ENCODE data around the gene FBXW5. TPM values are rescaled to one million over a fixed set of nuclear protein-coding genes. Genes with fewer than 3 reads are reported as not detected.
A peak's percentile ranks its signal among the peaks of the same experiment; 100 is the strongest.

FBXW5 gene
- polyA plus RNA-seq, 4 donors: 96.1 to 262 (median 181) TPM

GRCh38 chr9:136955202-136955942 lies 10.8 kb upstream of the FBXW5 start:
- DNase-seq (no peak), FAIRE-seq (no peak)
- no peak overlapping the region for H3K27ac ChIP-seq (ENCODE audit: low read depth in 1 of 3, low read length in 2 of 3)
- 84 to 86% (median 85%) methylated on average over 14 of the region's 14 CpGs for WGBS, 3 donors
- no peaks in the 10 kb centered on the region for H3K9me3 ChIP-seq (ENCODE audit: control insufficient read depth in 2 of 2, insufficient read depth in 1 of 2, low read depth in 1 of 2, low read length in 1 of 2)
- no peaks in the 10 kb centered on the region for H3K27me3 ChIP-seq (ENCODE audit: control insufficient read depth in 3 of 3, insufficient read depth in 3 of 3, low read length in 3 of 3)
- H3K4me3 ChIP-seq (ENCODE audit: low read depth in 1 of 3, low read length in 3 of 3): no peak overlapping the region
- peaks cover 0 to 22% (median 0%) of the 10 kb centered on the region in 3 donors for H3K4me1 ChIP-seq (ENCODE audit: control insufficient read depth in 3 of 3, insufficient read depth in 2 of 3, low read depth in 1 of 3, low read length in 2 of 3)
- H3K36me3 ChIP-seq (ENCODE audit: control insufficient read depth in 3 of 3, insufficient read depth in 2 of 3, low read depth in 1 of 3, low read length in 3 of 3): peaks cover 0 to 48% (median 0%) of the 10 kb centered on the region in 3 donors

- Histone ChIP-seq H3K27me3 (ENCODE audit: control insufficient read depth in 3 of 3, insufficient read depth in 3 of 3, low read length in 3 of 3) (no peaks in the 10 kb centered on the region), H3K9me3 (ENCODE audit: control insufficient read depth in 2 of 2, insufficient read depth in 1 of 2, low read depth in 1 of 2, low read length in 1 of 2) (no peaks in the 10 kb centered on the region), H3K4me3 (ENCODE audit: low read depth in 1 of 3, low read length in 3 of 3) (no peak overlapping the region), H3K4me1 (ENCODE audit: control insufficient read depth in 3 of 3, insufficient read depth in 2 of 3, low read depth in 1 of 3, low read length in 2 of 3) (peaks cover 0 to 25% (median 0%) of the 10 kb centered on the region in 3 donors), H3K27ac (ENCODE audit: low read depth in 1 of 3, low read length in 2 of 3) (no peak overlapping the region), H3K36me3 (ENCODE audit: control insufficient read depth in 3 of 3, insufficient read depth in 2 of 3, low read depth in 1 of 3, low read length in 3 of 3) (peaks cover 0 to 48% (median 0%) of the 10 kb centered on the region in 3 donors)
- DNase-seq (no peak), FAIRE-seq (no peak)
- 87 to 95% (median 90%) methylated on average over 20 to 25 of the region's 25 CpGs for WGBS, 3 donors
Observed at GRCh38 chr9:136954270-136955083, 9.9 kb upstream of the FBXW5 start.

- Histone ChIP-seq H3K9me3 (ENCODE audit: control insufficient read depth in 2 of 2, insufficient read depth in 1 of 2, low read depth in 1 of 2, low read length in 1 of 2) (no peaks in the 10 kb centered on the region), H3K4me1 (ENCODE audit: control insufficient read depth in 3 of 3, insufficient read depth in 2 of 3, low read depth in 1 of 3, low read length in 2 of 3) (peaks cover 0 to 29% (median 4%) of the 10 kb centered on the region in 3 donors), H3K36me3 (ENCODE audit: control insufficient read depth in 3 of 3, insufficient read depth in 2 of 3, low read depth in 1 of 3, low read length in 3 of 3) (peaks cover 0 to 50% (median 0%) of the 10 kb centered on the region in 3 donors), H3K27ac (ENCODE audit: low read depth in 1 of 3, low read length in 2 of 3) (no peak overlapping the region), H3K27me3 (ENCODE audit: control insufficient read depth in 3 of 3, insufficient read depth in 3 of 3, low read length in 3 of 3) (no peaks in the 10 kb centered on the region), H3K4me3 (ENCODE audit: low read depth in 1 of 3, low read length in 3 of 3) (no peak overlapping the region)
- no peak for FAIRE-seq
- 86 to 90% (median 88%) methylated on average over 18 to 19 of the region's 19 CpGs for WGBS, 3 donors
- no peak for DNase-seq
Observed at GRCh38 chr9:136953771-136954269, 9.3 kb upstream of the FBXW5 start.

GRCh38 chr9:136952876-136953770 lies 8.6 kb upstream of the FBXW5 start:
- no peaks in the 10 kb centered on the region for H3K27me3 ChIP-seq (ENCODE audit: control insufficient read depth in 3 of 3, insufficient read depth in 3 of 3, low read length in 3 of 3)
- H3K36me3 ChIP-seq (ENCODE audit: control insufficient read depth in 3 of 3, insufficient read depth in 2 of 3, low read depth in 1 of 3, low read length in 3 of 3): peaks cover 0 to 50% (median 0%) of the 10 kb centered on the region in 3 donors
- FAIRE-seq (no peak), DNase-seq (no peak)
- no peak overlapping the region for H3K27ac ChIP-seq (ENCODE audit: low read depth in 1 of 3, low read length in 2 of 3)
- H3K9me3 ChIP-seq (ENCODE audit: control insufficient read depth in 2 of 2, insufficient read depth in 1 of 2, low read depth in 1 of 2, low read length in 1 of 2): no peaks in the 10 kb centered on the region
- peaks cover 0 to 35% (median 4%) of the 10 kb centered on the region in 3 donors for H3K4me1 ChIP-seq (ENCODE audit: control insufficient read depth in 3 of 3, insufficient read depth in 2 of 3, low read depth in 1 of 3, low read length in 2 of 3)
- 92 to 93% (median 92%) methylated on average over 40 to 44 of the region's 44 CpGs for WGBS, 3 donors
- H3K4me3 ChIP-seq (ENCODE audit: low read depth in 1 of 3, low read length in 3 of 3): no peak overlapping the region

- H3K27ac ChIP-seq (ENCODE audit: low read depth in 1 of 3, low read length in 2 of 3): peak overlapping the region in 1 of 3 donors; percentile 98
- DNase-seq: no peak
- peaks cover 0 to 52% (median 0%) of the 10 kb centered on the region in 3 donors for H3K36me3 ChIP-seq (ENCODE audit: control insufficient read depth in 3 of 3, insufficient read depth in 2 of 3, low read depth in 1 of 3, low read length in 3 of 3)
- H3K27me3 ChIP-seq (ENCODE audit: control insufficient read depth in 3 of 3, insufficient read depth in 3 of 3, low read length in 3 of 3): no peaks in the 10 kb centered on the region
- no peak overlapping the region for H3K4me3 ChIP-seq (ENCODE audit: low read depth in 1 of 3, low read length in 3 of 3)
- no peaks in the 10 kb centered on the region for H3K9me3 ChIP-seq (ENCODE audit: control insufficient read depth in 2 of 2, insufficient read depth in 1 of 2, low read depth in 1 of 2, low read length in 1 of 2)
- 78 to 90% (median 83%) methylated on average over 14 to 15 of the region's 15 CpGs for WGBS, 3 donors
- H3K4me1 ChIP-seq (ENCODE audit: control insufficient read depth in 3 of 3, insufficient read depth in 2 of 3, low read depth in 1 of 3, low read length in 2 of 3): peaks cover 0 to 43% (median 4%) of the 10 kb centered on the region in 3 donors
- no peak for FAIRE-seq
Observed at GRCh38 chr9:136952321-136952850, 7.8 kb upstream of the FBXW5 start.

GRCh38 chr9:136951541-136952320 lies 7.2 kb upstream of the FBXW5 start, which contains the start of gene LCN12:
TSS of gene LCN12 (plus strand) at chr9:136952273. CDS start at chr9:136952328, 55 bp downstream.
- no peak for FAIRE-seq
- Histone ChIP-seq H3K9me3 (ENCODE audit: control insufficient read depth in 2 of 2, insufficient read depth in 1 of 2, low read depth in 1 of 2, low read length in 1 of 2) (no peaks in the 10 kb centered on the region), H3K4me3 (ENCODE audit: low read depth in 1 of 3, low read length in 3 of 3) (peak within 1 kb of the TSS in 1 of 3 donors; percentile 90), H3K27me3 (ENCODE audit: control insufficient read depth in 3 of 3, insufficient read depth in 3 of 3, low read length in 3 of 3) (no peaks in the 10 kb centered on the region), H3K36me3 (ENCODE audit: control insufficient read depth in 3 of 3, insufficient read depth in 2 of 3, low read depth in 1 of 3, low read length in 3 of 3) (peaks cover 0 to 53% (median 0%) of the 10 kb centered on the region in 3 donors), H3K4me1 (ENCODE audit: control insufficient read depth in 3 of 3, insufficient read depth in 2 of 3, low read depth in 1 of 3, low read length in 2 of 3) (peaks cover 0 to 43% (median 4%) of the 10 kb centered on the region in 3 donors), H3K27ac (ENCODE audit: low read depth in 1 of 3, low read length in 2 of 3) (peak within 1 kb of the TSS in 1 of 3 donors; percentile 98)
- peak in 1 of 2 donors; percentile 57 for DNase-seq
- 77 to 80% (median 79%) methylated on average over 12 to 14 of the region's 14 CpGs for WGBS, 3 donors

- 14 to 40% (median 30%) methylated on average over 6 to 9 of the region's 9 CpGs for WGBS, 3 donors
- no peaks in the 10 kb centered on the region for H3K27me3 ChIP-seq (ENCODE audit: control insufficient read depth in 3 of 3, insufficient read depth in 3 of 3, low read length in 3 of 3)
- DNase-seq (peak in 1 of 2 donors; percentile 41), FAIRE-seq (no peak)
- H3K4me3 ChIP-seq (ENCODE audit: low read depth in 1 of 3, low read length in 3 of 3): peak overlapping the region in 2 of 3 donors; percentile 54 to 90
- H3K36me3 ChIP-seq (ENCODE audit: control insufficient read depth in 3 of 3, insufficient read depth in 2 of 3, low read depth in 1 of 3, low read length in 3 of 3): peaks cover 0 to 51% (median 0%) of the 10 kb centered on the region in 3 donors
- H3K4me1 ChIP-seq (ENCODE audit: control insufficient read depth in 3 of 3, insufficient read depth in 2 of 3, low read depth in 1 of 3, low read length in 2 of 3): peaks cover 0 to 51% (median 4%) of the 10 kb centered on the region in 3 donors
- peak overlapping the region; percentile 72 to 98 (median 93) for H3K27ac ChIP-seq (ENCODE audit: low read depth in 1 of 3, low read length in 2 of 3)
- H3K9me3 ChIP-seq (ENCODE audit: control insufficient read depth in 2 of 2, insufficient read depth in 1 of 2, low read depth in 1 of 2, low read length in 1 of 2): no peaks in the 10 kb centered on the region
Observed at GRCh38 chr9:136950656-136951276, 6.2 kb upstream of the FBXW5 start.

Data from small intestine (tissue), 7 donors.